HEK293 (cell line): ENCODE data around the gene AMER3.

Experiments
- CTCF ChIA-PET: fragments of 350-600 bp; formaldehyde crosslinking; extraction: SDS; loops from one replicate; lab custom pipeline; 2021; ENCODE audit warnings: antibody characterized with exemption; lab: Yijun Ruan, JAX
- POLR2A ChIA-PET: fragments of 300-600 bp; formaldehyde crosslinking; extraction: SDS; loops from one replicate; lab custom pipeline; 2020; ENCODE audit warnings: antibody characterized with exemption, inconsistent platforms; lab: Yijun Ruan, JAX
- H3K27ac ChIP-seq: fragments of 200-500 bp; sonication (Bioruptor generic); 2 replicates; pipeline ENCODE4 v1.5.1; 2014; ENCODE audit warnings: low read depth, low read length, control low read depth, inconsistent platforms; ENCODE audit errors: extremely low read depth
- H3K36me3 ChIP-seq, 2 experiments: fragments of 200-500 bp in 1 of 2; sonication (Bioruptor generic) in 1 of 2; 1 replicate in 1 of 2; 2 replicates in 1 of 2; pipeline ENCODE4 v1.5.1; 2014 to 2017; ENCODE audit warnings: inconsistent platforms in 2 of 2, low read length in 2 of 2; ENCODE audit not compliant: control insufficient read depth in 2 of 2, insufficient read depth in 1 of 2
- H3K4me1 ChIP-seq: fragments of 200-500 bp; sonication (Bioruptor generic); 2 replicates; pipeline ENCODE4 v1.5.1; 2014; ENCODE audit warnings: mild to moderate bottlenecking, low read length, inconsistent platforms; ENCODE audit not compliant: control insufficient read depth, insufficient read depth
- H3K4me3 ChIP-seq: 2 replicates; pipeline ENCODE4 v1.5.1; 2011; ENCODE audit warnings: low read depth, mild to moderate bottlenecking, control low read depth, low read length, moderate library complexity
- H3K9me3 ChIP-seq: fragments of 200-500 bp; sonication (Bioruptor generic); 2 replicates; pipeline ENCODE4 v1.5.1; 2014; ENCODE audit warnings: low read depth, low read length, inconsistent platforms; ENCODE audit not compliant: control insufficient read depth, insufficient read depth
- GLIS2 ChIP-seq: fragments of 450-650 bp; formaldehyde crosslinking; IDR thresholded peaks from 2 replicates; pipeline ENCODE4 v1.5.1; 2016; ENCODE audit warnings: missing biosample characterization, missing genetic modification characterization
- HOXC10 ChIP-seq: sonication (generic); formaldehyde crosslinking; IDR thresholded peaks from 2 replicates; pipeline ENCODE4 v1.8.1; 2023; ENCODE audit warnings: mild to moderate bottlenecking, missing genetic modification reagents
- SP7 ChIP-seq: fragments of 450-650 bp; formaldehyde crosslinking; IDR thresholded peaks from 2 replicates; pipeline ENCODE4 v1.5.1; 2016; ENCODE audit warnings: missing biosample characterization, missing genetic modification characterization
- ZBTB20 ChIP-seq: fragments of 450-650 bp; formaldehyde crosslinking; IDR thresholded peaks from 2 replicates; pipeline ENCODE4 v1.5.1; 2016; ENCODE audit warnings: missing biosample characterization, missing genetic modification characterization
- ZBTB8A ChIP-seq: fragments of 450-650 bp; formaldehyde crosslinking; IDR thresholded peaks from 2 replicates; pipeline ENCODE4 v1.5.1; 2016; ENCODE audit warnings: missing biosample characterization, missing genetic modification characterization
- ZFP69B ChIP-seq: fragments of 450-650 bp; formaldehyde crosslinking; IDR thresholded peaks from 2 replicates; pipeline ENCODE4 v1.5.1; 2016; ENCODE audit warnings: missing biosample characterization, missing genetic modification characterization
- ZIC2 ChIP-seq: fragments of 450-650 bp; formaldehyde crosslinking; IDR thresholded peaks from 2 replicates; pipeline ENCODE4 v1.5.1; 2016; ENCODE audit warnings: missing biosample characterization, missing genetic modification characterization
- ZNF10 ChIP-seq: fragments of 450-650 bp; formaldehyde crosslinking; IDR thresholded peaks from 2 replicates; pipeline ENCODE4 v1.5.1; 2017; ENCODE audit warnings: missing biosample characterization, missing genetic modification characterization
- ZNF37A ChIP-seq: fragments of 450-650 bp; IDR thresholded peaks from 2 replicates; pipeline ENCODE4 v1.5.1; 2018; ENCODE audit warnings: missing biosample characterization, missing genetic modification characterization
- ZNF529 ChIP-seq: fragments of 450-650 bp; formaldehyde crosslinking; IDR thresholded peaks from 2 replicates; pipeline ENCODE4 v1.5.1; 2017; ENCODE audit warnings: missing genetic modification characterization, missing biosample characterization; ENCODE audit not compliant: insufficient replicate concordance
- ZNF629 ChIP-seq: fragments of 450-650 bp; formaldehyde crosslinking; IDR thresholded peaks from 2 replicates; pipeline ENCODE4 v1.5.1; 2017; ENCODE audit warnings: missing biosample characterization, missing genetic modification characterization
- ZNF654 ChIP-seq: fragments of 450-650 bp; formaldehyde crosslinking; IDR thresholded peaks from 2 replicates; pipeline ENCODE4 v1.5.1; 2016; ENCODE audit warnings: low read depth, missing biosample characterization, missing genetic modification characterization
- ZNF843 ChIP-seq: fragments of 450-650 bp; formaldehyde crosslinking; IDR thresholded peaks from 2 replicates; pipeline ENCODE4 v1.5.1; 2016; ENCODE audit warnings: missing biosample characterization, missing genetic modification characterization
- TF ChIP-seq, protein P1 (sequence below): fragments of 450-650 bp; formaldehyde crosslinking; IDR thresholded peaks from 2 replicates; pipeline ENCODE4 v1.5.1; 2016; ENCODE audit warnings: missing biosample characterization, missing genetic modification characterization
- TF ChIP-seq, protein P2 (sequence below): fragments of 450-650 bp; formaldehyde crosslinking; IDR thresholded peaks from 2 replicates; pipeline ENCODE4 v1.5.1; 2016; ENCODE audit warnings: missing biosample characterization, missing genetic modification characterization
- TF ChIP-seq, protein P3 (sequence below): fragments of 450-650 bp; formaldehyde crosslinking; IDR thresholded peaks from 2 replicates; pipeline ENCODE4 v1.5.1; 2016; ENCODE audit warnings: missing biosample characterization, missing genetic modification characterization
- TF ChIP-seq, protein P4 (sequence below): fragments of 450-650 bp; formaldehyde crosslinking; conservative IDR thresholded peaks from 2 replicates; pipeline ENCODE4 v1.5.1; 2016; ENCODE audit warnings: low read depth, missing biosample characterization, missing genetic modification characterization
- TF ChIP-seq, protein P5 (sequence below): sonication (generic); formaldehyde crosslinking; IDR thresholded peaks from 2 replicates; pipeline ENCODE4 v1.8.1; 2022; ENCODE audit warnings: mild to moderate bottlenecking, moderate library complexity, missing genetic modification reagents

The AMER3 gene

DNA sequence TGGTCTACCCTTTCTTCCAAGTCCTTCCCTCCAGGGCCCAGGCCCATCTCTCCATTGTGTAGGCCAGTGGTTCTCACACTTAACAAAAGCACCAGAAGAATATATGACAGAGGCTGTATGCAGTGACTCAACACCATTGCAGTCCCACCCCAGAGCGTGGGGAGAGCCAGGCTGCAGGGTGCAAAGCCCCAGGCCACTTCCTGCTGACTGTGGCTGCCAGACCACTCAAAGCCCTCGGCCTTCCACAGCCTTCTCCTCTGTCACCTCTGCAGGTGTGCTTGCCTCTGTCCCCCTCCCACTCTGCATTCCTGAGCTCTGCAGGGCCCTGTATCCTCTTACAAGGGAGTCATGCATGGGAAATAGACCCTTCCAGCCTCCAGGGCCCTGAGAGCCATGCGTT lies 41.0 kb downstream of the AMER3 start:
- no peak overlapping the region for H3K4me3 ChIP-seq
- ChIA-PET CTCF (interaction anchor here (0.6 to 1.6 kb wide), 5 partner anchors 78 to 171 kb away, joined by 3 to 10 read pairs (median 4); no protein-coding TSS in a partner anchor), POLR2A (no interaction called here)
- TF ChIP-seq ZNF529 (tag by site-specific recombination) (no peak), ZIC2 (tag by site-specific recombination) (0 out of 2 replicates have a peak, but pooled peaks have one; percentile 26)
- H3K4me1 ChIP-seq: no peaks in the 10 kb centered on the region
- H3K27ac ChIP-seq: no peak overlapping the region
- H3K9me3 ChIP-seq: no peaks in the 10 kb centered on the region
- no peaks in the 10 kb centered on the region for H3K36me3 ChIP-seq

DNA sequence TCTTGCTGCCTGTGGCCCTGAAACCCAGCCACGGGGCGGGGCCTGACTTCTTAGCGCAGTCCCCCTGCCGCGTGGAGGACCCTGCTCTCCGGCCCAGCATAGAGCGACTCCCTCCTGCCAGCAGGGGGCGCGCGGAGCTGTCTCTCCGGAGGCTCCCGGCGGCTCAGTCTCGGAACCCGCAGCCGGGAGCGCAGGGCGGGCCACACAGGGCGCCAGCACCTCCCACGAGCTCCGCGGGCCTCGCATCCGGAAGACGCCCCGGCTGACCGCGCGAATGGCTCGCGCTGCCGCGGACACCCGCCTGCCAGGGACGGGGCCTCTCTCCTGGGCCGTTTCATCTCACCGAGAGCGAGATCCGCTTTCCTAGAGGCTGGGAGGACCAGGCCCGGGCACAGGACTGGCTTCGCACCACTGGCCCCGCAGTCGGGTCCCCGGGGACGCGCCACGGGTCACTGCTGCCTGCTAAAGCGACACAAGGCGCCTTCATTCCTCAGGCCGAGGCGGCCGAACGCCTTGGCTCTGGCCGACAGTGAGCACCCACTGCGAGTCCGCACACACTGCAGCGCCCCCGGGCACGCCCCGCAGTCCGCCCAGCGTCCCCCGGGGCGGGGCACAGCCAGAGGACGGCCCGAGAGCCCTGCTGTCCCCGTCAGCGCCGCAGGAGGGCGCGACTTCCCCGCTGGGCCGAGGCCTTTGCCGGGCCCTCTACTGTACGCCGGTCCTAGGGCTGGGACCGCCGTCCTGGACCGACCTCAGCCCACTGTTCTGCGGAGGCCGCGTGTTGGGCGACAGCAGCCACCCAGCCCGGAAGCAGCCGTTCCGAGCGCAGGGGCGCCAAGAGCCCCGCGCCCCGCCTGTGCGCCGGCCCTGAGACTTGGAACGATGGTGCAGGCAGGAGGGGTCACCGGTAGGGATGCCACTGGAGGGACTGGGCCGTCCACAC lies 42.4 kb downstream of the AMER3 start:
- ChIA-PET POLR2A (interaction anchor here (0.7 to 1.1 kb wide), 4 partner anchors 9 to 920 kb away, joined by 3 to 5 read pairs (median 4); partner anchors contain the start of gene ARHGEF4), CTCF (interaction anchor here (0.5 to 4.7 kb wide), 35 partner anchors 9 to 781 kb away, joined by 3 to 74 read pairs (median 3); no protein-coding TSS in a partner anchor)
- Histone ChIP-seq H3K4me1 (no peaks in the 10 kb centered on the region), H3K36me3 (no peaks in the 10 kb centered on the region), H3K9me3 (no peaks in the 10 kb centered on the region), H3K27ac (peak overlapping the region; percentile 66; the same call in 1 of the 2 replicates), H3K4me3 (peak overlapping the region; percentile 78)
- TF ChIP-seq, protein P1, sequence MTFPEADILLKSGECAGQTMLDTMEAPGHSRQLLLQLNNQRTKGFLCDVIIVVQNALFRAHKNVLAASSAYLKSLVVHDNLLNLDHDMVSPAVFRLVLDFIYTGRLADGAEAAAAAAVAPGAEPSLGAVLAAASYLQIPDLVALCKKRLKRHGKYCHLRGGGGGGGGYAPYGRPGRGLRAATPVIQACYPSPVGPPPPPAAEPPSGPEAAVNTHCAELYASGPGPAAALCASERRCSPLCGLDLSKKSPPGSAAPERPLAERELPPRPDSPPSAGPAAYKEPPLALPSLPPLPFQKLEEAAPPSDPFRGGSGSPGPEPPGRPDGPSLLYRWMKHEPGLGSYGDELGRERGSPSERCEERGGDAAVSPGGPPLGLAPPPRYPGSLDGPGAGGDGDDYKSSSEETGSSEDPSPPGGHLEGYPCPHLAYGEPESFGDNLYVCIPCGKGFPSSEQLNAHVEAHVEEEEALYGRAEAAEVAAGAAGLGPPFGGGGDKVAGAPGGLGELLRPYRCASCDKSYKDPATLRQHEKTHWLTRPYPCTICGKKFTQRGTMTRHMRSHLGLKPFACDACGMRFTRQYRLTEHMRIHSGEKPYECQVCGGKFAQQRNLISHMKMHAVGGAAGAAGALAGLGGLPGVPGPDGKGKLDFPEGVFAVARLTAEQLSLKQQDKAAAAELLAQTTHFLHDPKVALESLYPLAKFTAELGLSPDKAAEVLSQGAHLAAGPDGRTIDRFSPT (tag by site-specific recombination): peak; percentile 44; the same call in 1 of the 2 replicates
- TF ChIP-seq ZNF10 (tag by site-specific recombination) (no peak), GLIS2 (peak; percentile 93), SP7 (tag by site-specific recombination) (no peak; the same call in none of the 2 replicates), ZIC2 (tag by site-specific recombination) (peak; percentile 86), ZFP69B (tag by site-specific recombination) (no peak), HOXC10 (0 out of 2 replicates have a peak, but pooled peaks have one; percentile 74), ZNF629 (tag by site-specific recombination) (no peak), ZNF37A (tag by site-specific recombination) (no peak), ZBTB20 (tag by site-specific recombination) (peak; percentile 69; the same call in 1 of the 2 replicates), ZNF843 (tag by site-specific recombination) (peak; percentile 10; the same call in 1 of the 2 replicates), ZBTB8A (peak; percentile 90), ZNF654 (tag by site-specific recombination) (peak; percentile 51)
- TF ChIP-seq, protein P2, sequence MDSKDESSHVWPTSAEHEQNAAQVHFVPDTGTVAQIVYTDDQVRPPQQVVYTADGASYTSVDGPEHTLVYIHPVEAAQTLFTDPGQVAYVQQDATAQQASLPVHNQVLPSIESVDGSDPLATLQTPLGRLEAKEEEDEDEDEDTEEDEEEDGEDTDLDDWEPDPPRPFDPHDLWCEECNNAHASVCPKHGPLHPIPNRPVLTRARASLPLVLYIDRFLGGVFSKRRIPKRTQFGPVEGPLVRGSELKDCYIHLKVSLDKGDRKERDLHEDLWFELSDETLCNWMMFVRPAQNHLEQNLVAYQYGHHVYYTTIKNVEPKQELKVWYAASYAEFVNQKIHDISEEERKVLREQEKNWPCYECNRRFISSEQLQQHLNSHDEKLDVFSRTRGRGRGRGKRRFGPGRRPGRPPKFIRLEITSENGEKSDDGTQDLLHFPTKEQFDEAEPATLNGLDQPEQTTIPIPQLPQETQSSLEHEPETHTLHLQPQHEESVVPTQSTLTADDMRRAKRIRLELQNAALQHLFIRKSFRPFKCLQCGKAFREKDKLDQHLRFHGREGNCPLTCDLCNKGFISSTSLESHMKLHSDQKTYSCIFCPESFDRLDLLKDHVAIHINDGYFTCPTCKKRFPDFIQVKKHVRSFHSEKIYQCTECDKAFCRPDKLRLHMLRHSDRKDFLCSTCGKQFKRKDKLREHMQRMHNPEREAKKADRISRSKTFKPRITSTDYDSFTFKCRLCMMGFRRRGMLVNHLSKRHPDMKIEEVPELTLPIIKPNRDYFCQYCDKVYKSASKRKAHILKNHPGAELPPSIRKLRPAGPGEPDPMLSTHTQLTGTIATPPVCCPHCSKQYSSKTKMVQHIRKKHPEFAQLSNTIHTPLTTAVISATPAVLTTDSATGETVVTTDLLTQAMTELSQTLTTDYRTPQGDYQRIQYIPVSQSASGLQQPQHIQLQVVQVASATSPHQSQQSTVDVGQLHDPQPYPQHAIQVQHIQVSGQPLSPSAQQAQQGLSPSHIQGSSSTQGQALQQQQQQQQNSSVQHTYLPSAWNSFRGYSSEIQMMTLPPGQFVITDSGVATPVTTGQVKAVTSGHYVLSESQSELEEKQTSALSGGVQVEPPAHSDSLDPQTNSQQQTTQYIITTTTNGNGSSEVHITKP: peak; percentile 27; the same call in 1 of the 2 replicates
- TF ChIP-seq, protein P3, sequence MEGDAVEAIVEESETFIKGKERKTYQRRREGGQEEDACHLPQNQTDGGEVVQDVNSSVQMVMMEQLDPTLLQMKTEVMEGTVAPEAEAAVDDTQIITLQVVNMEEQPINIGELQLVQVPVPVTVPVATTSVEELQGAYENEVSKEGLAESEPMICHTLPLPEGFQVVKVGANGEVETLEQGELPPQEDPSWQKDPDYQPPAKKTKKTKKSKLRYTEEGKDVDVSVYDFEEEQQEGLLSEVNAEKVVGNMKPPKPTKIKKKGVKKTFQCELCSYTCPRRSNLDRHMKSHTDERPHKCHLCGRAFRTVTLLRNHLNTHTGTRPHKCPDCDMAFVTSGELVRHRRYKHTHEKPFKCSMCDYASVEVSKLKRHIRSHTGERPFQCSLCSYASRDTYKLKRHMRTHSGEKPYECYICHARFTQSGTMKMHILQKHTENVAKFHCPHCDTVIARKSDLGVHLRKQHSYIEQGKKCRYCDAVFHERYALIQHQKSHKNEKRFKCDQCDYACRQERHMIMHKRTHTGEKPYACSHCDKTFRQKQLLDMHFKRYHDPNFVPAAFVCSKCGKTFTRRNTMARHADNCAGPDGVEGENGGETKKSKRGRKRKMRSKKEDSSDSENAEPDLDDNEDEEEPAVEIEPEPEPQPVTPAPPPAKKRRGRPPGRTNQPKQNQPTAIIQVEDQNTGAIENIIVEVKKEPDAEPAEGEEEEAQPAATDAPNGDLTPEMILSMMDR (tag by site-specific recombination): peak; percentile 93
- TF ChIP-seq, protein P4, sequence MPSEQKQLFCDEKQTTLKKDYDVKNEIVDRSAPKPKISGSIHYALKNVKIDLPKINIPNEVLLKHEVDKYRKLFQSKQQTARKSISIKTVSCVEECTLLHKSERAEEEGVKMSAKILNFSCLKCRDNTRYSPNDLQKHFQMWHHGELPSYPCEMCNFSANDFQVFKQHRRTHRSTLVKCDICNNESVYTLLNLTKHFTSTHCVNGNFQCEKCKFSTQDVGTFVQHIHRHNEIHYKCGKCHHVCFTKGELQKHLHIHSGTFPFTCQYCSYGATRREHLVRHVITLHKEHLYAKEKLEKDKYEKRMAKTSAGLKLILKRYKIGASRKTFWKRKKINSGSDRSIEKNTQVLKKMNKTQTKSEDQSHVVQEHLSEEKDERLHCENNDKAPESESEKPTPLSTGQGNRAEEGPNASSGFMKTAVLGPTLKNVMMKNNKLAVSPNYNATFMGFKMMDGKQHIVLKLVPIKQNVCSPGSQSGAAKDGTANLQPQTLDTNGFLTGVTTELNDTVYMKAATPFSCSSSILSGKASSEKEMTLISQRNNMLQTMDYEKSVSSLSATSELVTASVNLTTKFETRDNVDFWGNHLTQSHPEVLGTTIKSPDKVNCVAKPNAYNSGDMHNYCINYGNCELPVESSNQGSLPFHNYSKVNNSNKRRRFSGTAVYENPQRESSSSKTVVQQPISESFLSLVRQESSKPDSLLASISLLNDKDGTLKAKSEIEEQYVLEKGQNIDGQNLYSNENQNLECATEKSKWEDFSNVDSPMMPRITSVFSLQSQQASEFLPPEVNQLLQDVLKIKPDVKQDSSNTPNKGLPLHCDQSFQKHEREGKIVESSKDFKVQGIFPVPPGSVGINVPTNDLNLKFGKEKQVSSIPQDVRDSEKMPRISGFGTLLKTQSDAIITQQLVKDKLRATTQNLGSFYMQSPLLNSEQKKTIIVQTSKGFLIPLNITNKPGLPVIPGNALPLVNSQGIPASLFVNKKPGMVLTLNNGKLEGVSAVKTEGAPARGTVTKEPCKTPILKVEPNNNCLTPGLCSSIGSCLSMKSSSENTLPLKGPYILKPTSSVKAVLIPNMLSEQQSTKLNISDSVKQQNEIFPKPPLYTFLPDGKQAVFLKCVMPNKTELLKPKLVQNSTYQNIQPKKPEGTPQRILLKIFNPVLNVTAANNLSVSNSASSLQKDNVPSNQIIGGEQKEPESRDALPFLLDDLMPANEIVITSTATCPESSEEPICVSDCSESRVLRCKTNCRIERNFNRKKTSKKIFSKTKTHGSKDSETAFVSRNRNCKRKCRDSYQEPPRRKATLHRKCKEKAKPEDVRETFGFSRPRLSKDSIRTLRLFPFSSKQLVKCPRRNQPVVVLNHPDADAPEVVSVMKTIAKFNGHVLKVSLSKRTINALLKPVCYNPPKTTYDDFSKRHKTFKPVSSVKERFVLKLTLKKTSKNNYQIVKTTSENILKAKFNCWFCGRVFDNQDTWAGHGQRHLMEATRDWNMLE: no peak
- TF ChIP-seq, protein P5, sequence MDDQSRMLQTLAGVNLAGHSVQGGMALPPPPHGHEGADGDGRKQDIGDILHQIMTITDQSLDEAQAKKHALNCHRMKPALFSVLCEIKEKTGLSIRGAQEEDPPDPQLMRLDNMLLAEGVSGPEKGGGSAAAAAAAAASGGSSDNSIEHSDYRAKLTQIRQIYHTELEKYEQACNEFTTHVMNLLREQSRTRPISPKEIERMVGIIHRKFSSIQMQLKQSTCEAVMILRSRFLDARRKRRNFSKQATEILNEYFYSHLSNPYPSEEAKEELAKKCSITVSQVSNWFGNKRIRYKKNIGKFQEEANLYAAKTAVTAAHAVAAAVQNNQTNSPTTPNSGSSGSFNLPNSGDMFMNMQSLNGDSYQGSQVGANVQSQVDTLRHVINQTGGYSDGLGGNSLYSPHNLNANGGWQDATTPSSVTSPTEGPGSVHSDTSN (CRISPR knock-in tag): no peak
